IMR-90 (cell line): ENCODE data around the gene CTIF. TPM values are rescaled to one million over a fixed set of nuclear protein-coding genes. Genes with fewer than 3 reads are reported as not detected.

Experiments used
- ATAC-seq: fragments of 200-7000 bp; cut with Tn5 transposase; 2 replicates; pipeline ENCODE4 v1.9.1; 2020; ENCODE audit warnings: low read depth, mild to moderate bottlenecking, moderate library complexity
- BruUV-seq: library from RNA; stranded (reverse); fragments of 400-500 nt; replicated peaks from 2 replicates; lab custom pipeline; 2021; lab: Mats Ljungman, UMichigan
- CTCF ChIA-PET: fragments of 300-600 bp; formaldehyde crosslinking; extraction: SDS; loops from one replicate; lab custom pipeline; 2021; ENCODE audit warnings: antibody characterized with exemption; lab: Yijun Ruan, JAX
- POLR2A ChIA-PET: fragments of 300-600 bp; sonication (Branson Sonifier 250); formaldehyde crosslinking; loops from one replicate; lab custom pipeline; 2022; ENCODE audit warnings: antibody characterized with exemption; ENCODE audit not compliant: unreplicated experiment; lab: Charles Lee
- DNase-seq: peaks from one replicate; pipeline ENCODE4 v3.0.0; 2013
- H2AFZ ChIP-seq: replicated peaks from 2 replicates; pipeline ENCODE3; 2013; ENCODE audit warnings: low read length, mild to moderate bottlenecking; ENCODE audit not compliant: poor library complexity
- H2AK5ac ChIP-seq: 2 replicates; pipeline ENCODE4 v1.6.1; 2013; ENCODE audit warnings: low read depth, low read length, inconsistent platforms
- H2AK9ac ChIP-seq: replicated peaks from 2 replicates; pipeline ENCODE3; 2013; ENCODE audit warnings: mild to moderate bottlenecking, low read depth, low read length, moderate library complexity; ENCODE audit not compliant: poor library complexity
- H2BK120ac ChIP-seq: 2 replicates; pipeline ENCODE4 v1.6.1; 2013; ENCODE audit warnings: low read depth, low read length, inconsistent platforms
- H2BK15ac ChIP-seq: 3 replicates; pipeline ENCODE4 v1.6.1; 2013; ENCODE audit warnings: low read depth, low read length, inconsistent platforms
- H2BK20ac ChIP-seq: 2 replicates; pipeline ENCODE4 v1.6.1; 2013; ENCODE audit warnings: low read depth, mild to moderate bottlenecking, inconsistent platforms, low read length, moderate library complexity
- H2BK5ac ChIP-seq: 2 replicates; pipeline ENCODE4 v1.6.1; 2013; ENCODE audit warnings: mild to moderate bottlenecking, low read depth, low read length, inconsistent platforms; ENCODE audit not compliant: poor library complexity, severe bottlenecking
- H3K14ac ChIP-seq: replicated peaks from 2 replicates; pipeline ENCODE4 v1.6.1; 2013; ENCODE audit warnings: low read depth, low read length, inconsistent platforms
- H3K18ac ChIP-seq: 2 replicates; pipeline ENCODE4 v1.6.1; 2013; ENCODE audit warnings: low read depth, low read length, control low read depth
- H3K23ac ChIP-seq: 2 replicates; pipeline ENCODE4 v1.6.1; 2013; ENCODE audit warnings: low read depth, low read length, inconsistent platforms
- H3K27ac ChIP-seq: 2 replicates; pipeline ENCODE4 v1.5.1; 2013; ENCODE audit warnings: mild to moderate bottlenecking, control low read depth, low read length; ENCODE audit not compliant: insufficient read depth
- H3K27me3 ChIP-seq: 2 replicates; pipeline ENCODE4 v1.6.1; 2013; ENCODE audit warnings: low read length; ENCODE audit not compliant: control insufficient read depth, insufficient read depth
- H3K36me3 ChIP-seq: 2 replicates; pipeline ENCODE4 v1.6.1; 2013; ENCODE audit warnings: low read length, mixed read lengths; ENCODE audit not compliant: control insufficient read depth, insufficient read depth
- H3K4ac ChIP-seq: 2 replicates; pipeline ENCODE4 v1.6.1; 2013; ENCODE audit warnings: low read depth, low read length, inconsistent platforms
- H3K4me1 ChIP-seq: 2 replicates; pipeline ENCODE4 v1.6.1; 2013; ENCODE audit warnings: low read length, mixed read lengths; ENCODE audit not compliant: control insufficient read depth, insufficient read depth
- H3K4me2 ChIP-seq: 2 replicates; pipeline ENCODE4 v1.6.1; 2013; ENCODE audit warnings: low read depth, mild to moderate bottlenecking, control low read depth, low read length, moderate library complexity
- H3K4me3 ChIP-seq: 2 replicates; pipeline ENCODE4 v1.5.1; 2013; ENCODE audit warnings: low read depth, mild to moderate bottlenecking, control low read depth, low read length, moderate library complexity; ENCODE audit not compliant: insufficient read depth
- H3K56ac ChIP-seq: 2 replicates; pipeline ENCODE4 v1.6.1; 2013; ENCODE audit warnings: low read length, inconsistent platforms; ENCODE audit not compliant: insufficient read depth; ENCODE audit errors: extremely low read depth
- H3K79me1 ChIP-seq, 2 experiments: 2 replicates each; pipeline ENCODE4 v1.6.1; 2013; ENCODE audit warnings: low read length in 2 of 2, inconsistent platforms in 1 of 2, low read depth in 1 of 2
- H3K9ac ChIP-seq: 2 replicates; pipeline ENCODE4 v1.6.1; 2013; ENCODE audit warnings: low read depth, low read length, control low read depth
- H3K9me1 ChIP-seq: 2 replicates; pipeline ENCODE4 v1.6.1; 2013; ENCODE audit warnings: low read length, inconsistent platforms; ENCODE audit not compliant: insufficient read depth
- H3K9me3 ChIP-seq: 2 replicates; pipeline ENCODE4 v1.6.1; 2013; ENCODE audit warnings: low read length; ENCODE audit not compliant: control insufficient read depth, insufficient read depth
- H4K20me1 ChIP-seq: 2 replicates; pipeline ENCODE4 v1.6.1; 2013; ENCODE audit warnings: low read length, inconsistent platforms; ENCODE audit not compliant: insufficient read depth
- H4K5ac ChIP-seq: 2 replicates; pipeline ENCODE4 v1.6.1; 2013; ENCODE audit warnings: mild to moderate bottlenecking, low read depth, low read length, control low read depth
- H4K8ac ChIP-seq, 2 experiments: 2 replicates each; pipeline ENCODE4 v1.6.1; 2013; ENCODE audit warnings: low read depth in 2 of 2, low read length in 2 of 2, control low read depth in 1 of 2, inconsistent platforms in 1 of 2
- H4K91ac ChIP-seq: 2 replicates; pipeline ENCODE4 v1.6.1; 2013; ENCODE audit warnings: low read depth, low read length, inconsistent platforms; ENCODE audit not compliant: insufficient read depth
- CEBPB ChIP-seq: IDR thresholded peaks from 2 replicates; pipeline ENCODE4 v1.6.1; 2012; ENCODE audit warnings: low read depth, low read length, improper control_type of control experiment
- CHD1 ChIP-seq: IDR thresholded peaks from 2 replicates; pipeline ENCODE4 v1.6.1; 2012; ENCODE audit warnings: low read depth, low read length, improper control_type of control experiment
- FOS ChIP-seq: fragments of 150-350 bp; IDR thresholded peaks from 2 replicates; pipeline ENCODE4 v1.6.1; 2016; ENCODE audit warnings: low read depth, low read length
- MAZ ChIP-seq: IDR thresholded peaks from 2 replicates; pipeline ENCODE4 v1.6.1; 2012; ENCODE audit warnings: low read depth, mild to moderate bottlenecking, low read length, improper control_type of control experiment, moderate library complexity, borderline replicate concordance
- POLR2A ChIP-seq: IDR thresholded peaks from 2 replicates; pipeline ENCODE4 v1.6.1; 2012; ENCODE audit warnings: mild to moderate bottlenecking, low read depth, low read length
- SMC3 ChIP-seq: fragments of 150-350 bp; IDR thresholded peaks from 2 replicates; pipeline ENCODE4 v1.6.1; 2016; ENCODE audit warnings: low read depth, mild to moderate bottlenecking, antibody characterized with exemption, low read length, moderate library complexity
- WGBS, 2 experiments: methylation state at CpG; one replicate each; pipeline versions ENCODE4 v1.1.5 to v1.1.7; 2013; ENCODE audit warnings: missing lambda C conversion rate in 2 of 2; ENCODE audit not compliant: insufficient read length in 1 of 2; ENCODE audit errors: extremely low coverage in 2 of 2; 5-methylcytosine and 5-hydroxymethylcytosine counted together
- dilution Hi-C: fragments of 300-500 bp; cut with HindIII; formaldehyde crosslinking; loops from one replicate; pipeline ENCODE4 v1.14.3; 2018; ENCODE audit warnings: low sequenced_read_pairs; ENCODE audit not compliant: unreplicated experiment
- in situ Hi-C: fragments of 300-500 bp; cut with MboI; formaldehyde crosslinking; loops from 3 replicates; pipeline ENCODE4 v1.14.3; 2019; ENCODE audit warnings: low sequenced_read_pairs, inconsistent platforms, mixed read lengths
- intact Hi-C: fragments of 100-400 bp; cut with micrococcal nuclease; formaldehyde crosslinking; loops from 2 replicates; pipeline ENCODE4 v1.10.0; 2022
- polyA plus RNA-seq, 3 experiments: library from polyadenylated mRNA; depleted of rRNA; stranded (reverse); fragments of >200 nt; gene quantifications; 2 replicates each; pipeline ENCODE4 v1.2.3, GENCODE V29; 2012; ENCODE audit warnings: low replicate concordance in 1 of 3
- total RNA-seq: library from RNA; depleted of rRNA; stranded (reverse); fragments of >200 nt; gene quantifications from 2 replicates; pipeline ENCODE4 v1.2.3, GENCODE V29; 2012
- TF ChIP-seq, protein P1 (sequence below): fragments of 150-350 bp; IDR thresholded peaks from 2 replicates; pipeline ENCODE4 v1.6.1; 2017; ENCODE audit warnings: mild to moderate bottlenecking, antibody characterized with exemption, low read length, low read depth

CTIF gene
- total and polyA plus RNA-seq, 2 of the 4 experiments (the other 2 are of a cell fraction) = 25.1 to 57.0 TPM

DNA sequence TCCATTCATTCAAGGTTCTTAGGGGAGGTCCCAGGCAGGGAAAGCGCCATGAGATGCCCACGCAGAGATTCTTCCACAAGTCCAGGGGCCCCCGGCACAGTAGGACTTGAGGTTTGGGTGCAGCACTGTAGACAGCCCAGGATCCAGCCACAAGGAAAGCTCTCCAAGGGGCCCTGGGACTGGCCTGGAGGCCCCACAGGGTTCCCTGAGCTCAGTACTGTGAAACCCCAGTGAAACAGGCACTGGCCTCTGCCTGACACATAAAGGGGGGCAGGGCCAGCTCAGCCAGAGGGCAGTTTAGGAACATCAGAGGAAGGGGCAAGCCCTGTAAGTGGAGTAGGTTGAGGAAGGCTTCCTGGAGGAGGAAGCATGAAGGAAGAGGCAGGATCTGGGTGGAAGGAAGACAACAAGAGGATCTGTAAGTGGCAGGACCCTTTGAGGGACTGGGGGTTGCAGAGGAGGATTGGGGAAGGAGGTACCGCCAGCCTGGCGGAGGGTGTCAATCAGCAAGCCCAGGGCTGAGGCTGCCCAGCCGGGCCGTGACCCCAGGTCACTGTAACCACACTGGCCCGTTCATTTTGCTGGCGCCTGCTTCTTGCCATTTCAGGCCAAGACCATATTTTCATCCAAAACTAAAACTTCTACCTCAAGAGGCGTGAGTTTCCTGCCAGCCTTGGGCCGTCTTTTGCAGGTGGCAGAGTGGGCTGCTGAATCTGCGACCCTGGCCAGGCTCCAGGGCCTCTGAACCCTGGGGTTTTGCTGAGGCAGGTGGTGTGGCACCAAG is 236.7 kb downstream of the CTIF start:
- H2BK5ac ChIP-seq = no peak overlapping the region
- H2BK120ac ChIP-seq = no peak overlapping the region
- H3K79me1 ChIP-seq = peaks cover 29 to 84% of the 10 kb centered on the region in 2 experiments
- intact Hi-C loops = loop anchor here (2.0 to 5.0 kb wide), 2 partner anchors 403 to 462 kb away; no protein-coding TSS in a partner anchor
- peaks cover 28% of the 10 kb centered on the region for H3K36me3 ChIP-seq
- no peak overlapping the region for H3K14ac ChIP-seq
- BruUV-seq = no TSS peak
- no peak overlapping the region for H3K18ac ChIP-seq
- no peak overlapping the region for H3K4me2 ChIP-seq
- POLR2A ChIA-PET = no interaction called here
- H4K5ac ChIP-seq = no peak overlapping the region
- peaks cover 24% of the 10 kb centered on the region for H3K4me1 ChIP-seq
- no peak overlapping the region for H3K4me3 ChIP-seq
- no peaks in the 10 kb centered on the region for H3K27me3 ChIP-seq
- in situ Hi-C loops = no loop called here
- CTCF ChIA-PET = no interaction called here
- H2AFZ ChIP-seq = no peak overlapping the region
- H4K8ac ChIP-seq = no peak overlapping the region
- no peak for ATAC-seq
- no peak overlapping the region for H2BK15ac ChIP-seq
- no peak overlapping the region for H2AK9ac ChIP-seq
- H3K9me3 ChIP-seq = no peaks in the 10 kb centered on the region
- H2BK20ac ChIP-seq = no peak overlapping the region
- H3K9ac ChIP-seq = no peak overlapping the region
- peaks cover 24% of the 10 kb centered on the region for H3K9me1 ChIP-seq
- TF ChIP-seq CEBPB (no peak), MAZ (no peak), CHD1 (no peak), POLR2A (no peak), SMC3 (no peak), FOS (no peak)
- TF ChIP-seq, protein P1, sequence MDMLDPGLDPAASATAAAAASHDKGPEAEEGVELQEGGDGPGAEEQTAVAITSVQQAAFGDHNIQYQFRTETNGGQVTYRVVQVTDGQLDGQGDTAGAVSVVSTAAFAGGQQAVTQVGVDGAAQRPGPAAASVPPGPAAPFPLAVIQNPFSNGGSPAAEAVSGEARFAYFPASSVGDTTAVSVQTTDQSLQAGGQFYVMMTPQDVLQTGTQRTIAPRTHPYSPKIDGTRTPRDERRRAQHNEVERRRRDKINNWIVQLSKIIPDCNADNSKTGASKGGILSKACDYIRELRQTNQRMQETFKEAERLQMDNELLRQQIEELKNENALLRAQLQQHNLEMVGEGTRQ = no peak
- H3K27ac ChIP-seq = no peak overlapping the region
- no peak overlapping the region; the same call in 1 of the 2 replicates for H3K4ac ChIP-seq
- no peak overlapping the region for H3K56ac ChIP-seq
- H4K91ac ChIP-seq = no peak overlapping the region
- H4K20me1 ChIP-seq = peaks cover 50% of the 10 kb centered on the region
- H3K23ac ChIP-seq = no peak overlapping the region
- dilution Hi-C loops = no loop called here
- WGBS, 2 experiments = 100% methylated on average over 2 of the region's 12 CpGs; no CpG with 5 or more reads in 1 of the 2 experiments
- H2AK5ac ChIP-seq = no peak overlapping the region
- no peak for DNase-seq
